ENCODE results near the gene CTTNBP2NL. TPM values are rescaled to one million over a fixed set of nuclear protein-coding genes. Genes with fewer than 3 reads are reported as not detected.
A peak's percentile ranks its signal among the peaks of the same experiment; 100 is the strongest.

Gene CTTNBP2NL
- total RNA-seq: 19.9 TPM
- 13.2 TPM for polyA plus RNA-seq

DNA sequence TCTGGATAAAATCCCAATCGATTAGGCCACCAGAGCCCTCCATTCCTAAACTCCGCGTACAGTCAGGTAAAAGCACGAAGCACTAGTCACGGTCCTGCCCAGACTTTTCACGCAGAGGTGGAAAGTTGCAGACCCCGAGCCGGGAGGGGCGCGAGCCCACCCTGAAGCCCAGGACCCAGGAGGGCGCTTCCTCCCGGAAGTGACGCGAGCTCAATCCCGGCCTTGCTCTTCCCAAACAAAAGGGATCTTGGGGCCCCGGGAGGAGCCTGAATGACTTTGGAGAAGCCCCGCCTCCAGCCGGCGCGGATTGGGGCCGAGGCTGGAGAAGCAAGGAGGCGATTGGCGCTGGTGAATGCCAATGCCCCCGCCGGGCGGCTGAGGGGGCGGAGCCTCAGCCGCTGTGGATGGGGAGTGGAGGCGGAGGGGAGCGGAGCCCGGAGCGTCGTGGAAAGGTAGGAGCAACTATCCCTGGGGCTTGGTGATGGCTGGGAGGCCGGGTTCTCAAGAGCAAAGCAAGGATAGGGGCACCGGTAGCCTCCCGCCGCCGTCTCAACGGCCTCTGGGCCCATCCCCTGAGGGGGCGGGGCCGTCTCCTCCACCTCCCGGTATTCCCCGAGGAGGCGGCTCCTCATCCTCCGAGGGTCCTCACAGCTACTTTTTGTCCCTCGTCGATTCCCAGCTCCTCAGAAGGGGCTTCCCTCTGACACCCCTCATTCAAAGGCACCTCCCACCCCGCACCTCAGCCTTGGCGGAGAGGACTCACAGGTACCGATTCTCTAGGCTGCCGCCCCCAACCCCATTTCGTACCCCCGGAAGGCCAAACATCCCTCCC lies at the start of gene CTTNBP2NL:
Gene CTTNBP2NL, plus strand, starts transcription at position 394 of the 832 bp plus-strand sequence. CDS start 19,952 bp downstream, outside the sequence.
- Histone ChIP-seq H3K4me3 (ENCODE audit: low read depth, low read length) (peak within 1 kb of the TSS; percentile 78), H3K27ac (ENCODE audit: low read depth) (peak within 1 kb of the TSS; percentile 88), H3K36me3 (ENCODE audit: insufficient read depth) (no peaks in the 10 kb centered on the region), H3K4me1 (ENCODE audit: insufficient read depth) (peaks cover 2% of the 10 kb centered on the region)
- under 1% methylated on average over 53 of the region's 53 CpGs for WGBS
- peak; percentile 95 for DNase-seq (ENCODE audit: extremely low spot score)

GRCh38 chr1:112346801-112347350 lies 49.1 kb upstream of the CTTNBP2NL start:
- no peaks in the 10 kb centered on the region for H3K36me3 ChIP-seq (ENCODE audit: insufficient read depth)
- H3K4me1 ChIP-seq (ENCODE audit: insufficient read depth): no peaks in the 10 kb centered on the region
- H3K4me3 ChIP-seq (ENCODE audit: low read depth, low read length): no peak overlapping the region
- no peak for DNase-seq (ENCODE audit: extremely low spot score)
- WGBS: 20% methylated on average over 3 of the region's 3 CpGs
- no peak overlapping the region for H3K27ac ChIP-seq (ENCODE audit: low read depth)

- Histone ChIP-seq H3K4me3 (ENCODE audit: low read depth, low read length) (no peak overlapping the region), H3K4me1 (ENCODE audit: insufficient read depth) (no peaks in the 10 kb centered on the region), H3K27ac (ENCODE audit: low read depth) (no peak overlapping the region), H3K36me3 (ENCODE audit: insufficient read depth) (no peaks in the 10 kb centered on the region)
- DNase-seq (ENCODE audit: extremely low spot score): no peak
- 41% methylated on average over 2 of the region's 2 CpGs for WGBS
Measured at GRCh38 chr1:112356765-112357164, 39.2 kb upstream of the CTTNBP2NL start.

DNA sequence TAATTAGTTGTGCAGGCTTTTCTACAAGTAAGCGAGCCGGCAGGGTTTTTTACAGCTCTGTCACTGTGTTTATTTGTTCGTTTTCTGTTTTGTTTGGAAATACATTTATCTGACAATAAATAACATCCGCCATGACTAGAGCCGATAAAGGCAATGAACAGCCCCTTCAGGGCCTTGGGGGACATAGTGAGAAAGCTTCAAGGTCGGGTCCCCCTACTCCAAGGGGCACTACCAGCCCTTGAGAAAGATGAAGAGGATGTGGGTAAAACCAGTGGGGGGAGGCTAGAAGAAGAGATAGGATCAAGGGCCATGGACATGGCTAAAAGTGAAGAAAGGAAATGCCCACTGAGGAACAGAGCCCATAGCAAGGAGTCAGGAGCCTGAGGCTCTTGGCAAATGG lies 38.5 kb upstream of the CTTNBP2NL start:
- Histone ChIP-seq H3K4me1 (ENCODE audit: insufficient read depth) (no peaks in the 10 kb centered on the region), H3K27ac (ENCODE audit: low read depth) (no peak overlapping the region), H3K36me3 (ENCODE audit: insufficient read depth) (no peaks in the 10 kb centered on the region), H3K4me3 (ENCODE audit: low read depth, low read length) (no peak overlapping the region)
- no peak for DNase-seq (ENCODE audit: extremely low spot score)
- 57% methylated on average over 6 of the region's 6 CpGs for WGBS

- 86% methylated on average over 8 of the region's 8 CpGs for WGBS
- Histone ChIP-seq H3K4me1 (ENCODE audit: insufficient read depth) (no peaks in the 10 kb centered on the region), H3K27ac (ENCODE audit: low read depth) (no peak overlapping the region), H3K36me3 (ENCODE audit: insufficient read depth) (no peaks in the 10 kb centered on the region), H3K4me3 (ENCODE audit: low read depth, low read length) (no peak overlapping the region)
- DNase-seq (ENCODE audit: extremely low spot score): no peak
Measured at GRCh38 chr1:112358061-112358770, 37.8 kb upstream of the CTTNBP2NL start.

DNA sequence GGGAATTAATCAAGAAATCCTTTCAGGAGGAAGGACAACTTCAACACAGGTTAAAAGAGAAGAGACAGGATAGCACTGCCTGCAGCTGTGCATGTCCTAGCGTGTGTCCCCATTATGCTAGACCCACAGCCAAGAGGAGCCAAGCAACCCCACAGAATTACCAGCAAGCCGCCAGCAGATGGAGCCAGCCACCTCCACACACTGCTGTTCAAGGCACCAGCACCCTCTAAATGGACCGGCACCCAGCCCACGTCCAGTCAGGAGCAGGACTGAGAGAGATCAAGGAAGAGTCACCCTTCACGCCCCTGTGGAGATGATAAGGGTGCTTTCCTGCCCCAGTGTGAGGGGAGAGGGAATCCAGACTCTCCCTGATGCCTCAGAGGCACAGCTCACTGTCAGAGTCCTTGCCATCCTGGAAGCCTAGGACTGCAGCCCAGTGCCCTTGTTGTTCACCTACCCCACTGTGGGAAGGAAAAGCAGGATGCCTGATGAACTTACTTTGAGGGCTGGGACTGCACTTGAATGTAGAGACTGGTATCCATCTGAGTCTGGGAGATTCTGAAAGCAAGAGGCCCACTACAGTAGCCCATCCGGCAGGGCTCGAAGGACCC lies 37.1 kb upstream of the CTTNBP2NL start:
- WGBS: 42% methylated on average over 7 of the region's 7 CpGs
- Histone ChIP-seq H3K36me3 (ENCODE audit: insufficient read depth) (no peaks in the 10 kb centered on the region), H3K27ac (ENCODE audit: low read depth) (peak overlapping the region; percentile 43), H3K4me3 (ENCODE audit: low read depth, low read length) (no peak overlapping the region), H3K4me1 (ENCODE audit: insufficient read depth) (no peaks in the 10 kb centered on the region)
- no peak for DNase-seq (ENCODE audit: extremely low spot score)

GRCh38 chr1:112359961-112360767 lies 35.9 kb upstream of the CTTNBP2NL start:
- WGBS: 38% methylated on average over 11 of the region's 11 CpGs
- Histone ChIP-seq H3K4me1 (ENCODE audit: insufficient read depth) (no peaks in the 10 kb centered on the region), H3K4me3 (ENCODE audit: low read depth, low read length) (peak overlapping the region; percentile 20), H3K36me3 (ENCODE audit: insufficient read depth) (no peaks in the 10 kb centered on the region), H3K27ac (ENCODE audit: low read depth) (peak overlapping the region; percentile 43)
- peak; percentile 14 for DNase-seq (ENCODE audit: extremely low spot score)

DNA sequence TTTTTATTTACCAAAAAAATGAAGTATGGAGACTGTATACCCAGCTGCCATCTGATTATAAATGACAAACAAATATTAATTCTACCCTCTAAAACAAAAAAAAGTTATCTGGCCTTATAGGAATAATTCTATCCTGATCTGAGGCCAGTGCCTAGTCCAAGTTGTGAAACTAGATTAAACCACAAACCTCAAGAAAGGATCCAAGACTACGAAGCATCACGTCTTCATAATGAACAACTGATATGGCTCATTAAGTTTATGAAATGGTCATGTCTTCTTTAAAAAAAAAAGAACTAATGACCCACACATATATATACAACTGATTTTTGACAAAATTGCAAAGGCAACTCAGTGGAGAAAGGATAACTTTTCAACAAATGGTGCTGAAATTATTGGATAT lies 32.4 kb upstream of the CTTNBP2NL start:
- Histone ChIP-seq H3K4me3 (ENCODE audit: low read depth, low read length) (no peak overlapping the region), H3K27ac (ENCODE audit: low read depth) (no peak overlapping the region), H3K36me3 (ENCODE audit: insufficient read depth) (no peaks in the 10 kb centered on the region), H3K4me1 (ENCODE audit: insufficient read depth) (no peaks in the 10 kb centered on the region)
- WGBS: 80% methylated on average over 2 of the region's 2 CpGs
- no peak for DNase-seq (ENCODE audit: extremely low spot score)

GRCh38 chr1:112368198-112368597 lies 27.8 kb upstream of the CTTNBP2NL start:
- no peaks in the 10 kb centered on the region for H3K4me1 ChIP-seq (ENCODE audit: insufficient read depth)
- DNase-seq (ENCODE audit: extremely low spot score): no peak
- 86% methylated on average over 3 of the region's 3 CpGs for WGBS

DNA sequence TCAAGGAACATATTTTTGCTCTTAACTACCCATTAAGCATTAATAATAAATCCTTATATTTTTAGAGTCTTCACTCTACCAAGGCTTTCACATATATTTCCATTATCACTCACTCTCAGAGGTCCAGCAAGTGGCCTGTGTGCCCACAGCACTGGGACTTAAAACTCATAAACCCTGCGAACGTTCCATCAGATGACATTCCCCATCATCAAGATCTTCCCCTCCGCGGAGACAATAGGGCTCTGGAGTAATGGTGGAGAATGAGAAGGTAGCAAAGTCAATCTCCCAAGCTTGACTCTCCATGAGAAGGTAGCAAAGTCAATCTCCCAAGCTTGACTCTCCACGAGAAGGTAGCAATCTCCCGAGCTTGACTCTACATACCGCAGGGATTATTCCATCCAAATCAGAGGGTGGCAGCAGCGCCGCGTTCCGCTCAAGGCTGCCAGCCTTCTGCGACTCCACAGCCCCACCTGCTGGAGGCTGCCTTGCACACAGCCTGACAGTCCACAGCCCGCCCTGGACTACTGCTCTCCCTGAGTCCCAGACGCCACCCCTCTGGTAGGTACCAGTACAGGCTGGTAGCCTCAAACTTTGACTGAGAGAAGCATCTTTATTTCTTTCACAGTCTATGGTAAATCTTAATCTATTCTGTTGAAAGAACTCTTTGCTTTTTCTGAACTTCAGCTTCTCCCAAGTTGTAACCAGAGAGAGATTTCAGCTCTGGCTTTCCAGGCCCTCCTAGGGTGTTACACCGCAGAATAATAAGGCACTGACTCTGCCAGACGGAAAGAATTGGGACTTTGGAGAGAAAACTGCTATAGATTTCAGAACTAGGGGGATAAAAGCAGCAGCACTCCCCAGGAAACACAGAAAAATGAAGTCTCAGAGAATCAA lies 26.4 kb upstream of the CTTNBP2NL start:
- no peak for DNase-seq (ENCODE audit: extremely low spot score)
- Histone ChIP-seq H3K27ac (ENCODE audit: low read depth) (no peak overlapping the region), H3K4me1 (ENCODE audit: insufficient read depth) (no peaks in the 10 kb centered on the region), H3K36me3 (ENCODE audit: insufficient read depth) (no peaks in the 10 kb centered on the region), H3K4me3 (ENCODE audit: low read depth, low read length) (no peak overlapping the region)
- 21% methylated on average over 16 of the region's 16 CpGs for WGBS

More at GRCh38 chr1:112368198-112368597, 27.8 kb upstream of the CTTNBP2NL start:
- Histone ChIP-seq H3K27ac (ENCODE audit: low read depth) (no peak overlapping the region), H3K4me3 (ENCODE audit: low read depth, low read length) (no peak overlapping the region), H3K36me3 (ENCODE audit: insufficient read depth) (no peaks in the 10 kb centered on the region)

GRCh38 chr1:112370996-112371395 lies 25.0 kb upstream of the CTTNBP2NL start:
- Histone ChIP-seq H3K4me1 (ENCODE audit: insufficient read depth) (no peaks in the 10 kb centered on the region), H3K27ac (ENCODE audit: low read depth) (no peak overlapping the region), H3K36me3 (ENCODE audit: insufficient read depth) (no peaks in the 10 kb centered on the region), H3K4me3 (ENCODE audit: low read depth, low read length) (no peak overlapping the region)
- 49% methylated on average over 4 of the region's 4 CpGs for WGBS
- DNase-seq (ENCODE audit: extremely low spot score): no peak

GRCh38 chr1:112371775-112372174 lies 24.2 kb upstream of the CTTNBP2NL start:
- Histone ChIP-seq H3K4me1 (ENCODE audit: insufficient read depth) (no peaks in the 10 kb centered on the region), H3K4me3 (ENCODE audit: low read depth, low read length) (no peak overlapping the region), H3K27ac (ENCODE audit: low read depth) (no peak overlapping the region), H3K36me3 (ENCODE audit: insufficient read depth) (no peaks in the 10 kb centered on the region)
- no peak for DNase-seq (ENCODE audit: extremely low spot score)
- 78% methylated on average over 3 of the region's 3 CpGs for WGBS

All from urinary bladder (tissue), 4 donors.